WTC11 (cell line): ENCODE results near the gene RDH11. TPM values are rescaled to one million over a fixed set of nuclear protein-coding genes. Genes with fewer than 3 reads are reported as not detected.

Experiments used
- ATAC-seq: fragments of 200-7000 bp; cut with Tn5 transposase; 2 replicates; pipeline ENCODE4 v1.10.0; 2021; ENCODE audit warnings: mild to moderate bottlenecking, moderate library complexity
- CTCF ChIA-PET: fragments of 300-600 bp; sonication (Branson Sonifier 250); formaldehyde crosslinking; loops from one replicate; lab custom pipeline; 2021; ENCODE audit warnings: antibody characterized with exemption; lab: Charles Lee
- POLR2A ChIA-PET: fragments of 350-600 bp; sonication (Branson Sonifier 250); formaldehyde crosslinking; loops from one replicate; lab custom pipeline; 2021; ENCODE audit warnings: antibody characterized with exemption; lab: Charles Lee
- DNase-seq: peaks from one replicate; pipeline ENCODE4 v3.0.0; 2021; ENCODE audit warnings: low spot score
- H3K27ac Mint-ChIP-seq: 2 replicates; pipeline ENCODE4 v1.8.0; 2021; ENCODE audit warnings: mixed read lengths
- H3K27me3 Mint-ChIP-seq: 2 replicates; pipeline ENCODE4 v1.8.0; 2021; ENCODE audit warnings: low read depth, mild to moderate bottlenecking, moderate library complexity, mixed read lengths
- H3K36me3 Mint-ChIP-seq: 2 replicates; pipeline ENCODE4 v1.8.0; 2021; ENCODE audit warnings: mixed read lengths
- H3K4me1 Mint-ChIP-seq: 2 replicates; pipeline ENCODE4 v1.8.0; 2022; ENCODE audit warnings: mixed read lengths
- H3K4me3 Mint-ChIP-seq: 2 replicates; pipeline ENCODE4 v1.8.0; 2021; ENCODE audit warnings: mild to moderate bottlenecking, moderate library complexity, mixed read lengths
- H3K9me3 Mint-ChIP-seq: 2 replicates; pipeline ENCODE4 v1.8.0; 2021; ENCODE audit warnings: mixed read lengths
- CDX4 ChIP-seq: fragments of 250-450 bp; sonication (Bioruptor Pico); IDR thresholded peaks from 2 replicates; pipeline ENCODE4 v1.9.0; 2021; ENCODE audit warnings: moderate library complexity, mild to moderate bottlenecking, inconsistent platforms, borderline replicate concordance
- CREB1 ChIP-seq: sonication (generic); formaldehyde crosslinking; IDR thresholded peaks from 2 replicates; pipeline ENCODE4 v1.8.0; 2023; ENCODE audit warnings: mild to moderate bottlenecking, missing genetic modification reagents
- CTCF ChIP-seq: fragments of 200-600 bp; IDR thresholded peaks from 2 replicates; pipeline ENCODE4 v1.8.0; 2022; ENCODE audit warnings: antibody characterized with exemption
- E2F1 ChIP-seq: sonication (generic); formaldehyde crosslinking; IDR thresholded peaks from 2 replicates; pipeline ENCODE4 v1.8.0; 2022; ENCODE audit warnings: mild to moderate bottlenecking, missing genetic modification reagents
- IRF1 ChIP-seq: sonication (generic); formaldehyde crosslinking; IDR thresholded peaks from 2 replicates; pipeline ENCODE4 v1.8.0; 2023; ENCODE audit warnings: missing genetic modification reagents
- MAX ChIP-seq: sonication (generic); formaldehyde crosslinking; IDR thresholded peaks from 2 replicates; pipeline ENCODE4 v1.8.0; 2022; ENCODE audit warnings: mild to moderate bottlenecking, missing genetic modification reagents
- NR1H2 ChIP-seq: sonication (generic); formaldehyde crosslinking; IDR thresholded peaks from 2 replicates; pipeline ENCODE4 v1.9.0; 2021; ENCODE audit warnings: mild to moderate bottlenecking, moderate library complexity, missing genetic modification reagents
- OVOL2 ChIP-seq: fragments of 250-450 bp; sonication (Bioruptor Pico); IDR thresholded peaks from 2 replicates; pipeline ENCODE4 v1.9.0; 2021; ENCODE audit warnings: mild to moderate bottlenecking, borderline replicate concordance
- SMAD4 ChIP-seq: sonication (generic); formaldehyde crosslinking; IDR thresholded peaks from 2 replicates; pipeline ENCODE4 v1.8.0; 2022; ENCODE audit warnings: mild to moderate bottlenecking, missing genetic modification reagents
- TP53 ChIP-seq: sonication (generic); formaldehyde crosslinking; IDR thresholded peaks from 2 replicates; pipeline ENCODE4 v1.8.1; 2023; ENCODE audit warnings: mild to moderate bottlenecking, missing genetic modification reagents
- USF1 ChIP-seq: sonication (generic); formaldehyde crosslinking; IDR thresholded peaks from 2 replicates; pipeline ENCODE4 v1.8.0; 2022; ENCODE audit warnings: mild to moderate bottlenecking, missing genetic modification reagents
- ZBTB43 ChIP-seq: sonication (generic); formaldehyde crosslinking; IDR thresholded peaks from 2 replicates; pipeline ENCODE4 v1.8.1; 2023; ENCODE audit warnings: mild to moderate bottlenecking, missing genetic modification reagents
- ZNF232 ChIP-seq: sonication (generic); formaldehyde crosslinking; IDR thresholded peaks from 2 replicates; pipeline ENCODE4 v1.8.0; 2022; ENCODE audit warnings: mild to moderate bottlenecking, missing genetic modification reagents
- ZNF416 ChIP-seq: fragments of 250-450 bp; sonication (Bioruptor Pico); IDR thresholded peaks from 2 replicates; pipeline ENCODE4 v1.9.0; 2021; ENCODE audit warnings: mild to moderate bottlenecking, inconsistent platforms
- ZNF425 ChIP-seq: fragments of 250-450 bp; sonication (Bioruptor Pico); conservative IDR thresholded peaks from 2 replicates; pipeline ENCODE4 v1.9.0; 2021; ENCODE audit warnings: mild to moderate bottlenecking
- total RNA-seq: library from RNA; stranded (reverse); gene quantifications from 3 replicates; pipeline ENCODE4 v1.2.3, GENCODE V29; 2021

The RDH11 gene
- total RNA-seq, 1 experiment from 2014 or later = 103 TPM

GRCh38 chr14:67645414-67645813 lies 50.1 kb downstream of the RDH11 start (continued):
- TF ChIP-seq SMAD4 (CRISPR knock-in tag) (no peak), OVOL2 (CRISPR knock-in tag) (no peak)

- DNase-seq (no peak), ATAC-seq (no peak)
- POLR2A ChIA-PET = interaction anchor here (0.6 to 0.7 kb wide), 2 partner anchors 14 to 210 kb away, joined by 3 to 5 read pairs; no protein-coding TSS in a partner anchor
- Mint-ChIP-seq H3K27me3 (no peaks in the 10 kb centered on the region), H3K4me3 (no peak overlapping the region), H3K27ac (no peak overlapping the region)
- no peak for TF ChIP-seq USF1 (CRISPR knock-in tag)
- TF ChIP-seq MAX (CRISPR knock-in tag) = no peak
- TF ChIP-seq CREB1 = no peak
- TF ChIP-seq TP53 (CRISPR knock-in tag) = no peak
- TF ChIP-seq CDX4 (CRISPR knock-in tag) = no peak
- no peak for TF ChIP-seq ZBTB43 (CRISPR knock-in tag)
- no peak for TF ChIP-seq E2F1 (CRISPR knock-in tag)
- TF ChIP-seq IRF1 (CRISPR knock-in tag) = no peak
- TF ChIP-seq CTCF = no peak
- TF ChIP-seq ZNF416 = no peak
- no peak for TF ChIP-seq OVOL2 (CRISPR knock-in tag)
- no peak for TF ChIP-seq NR1H2 (CRISPR knock-in tag)
- no peak for TF ChIP-seq ZNF232 (CRISPR knock-in tag)
- TF ChIP-seq ZNF425 (CRISPR knock-in tag) = no peak
- TF ChIP-seq, all 79 proteins: peak for 0
- CTCF ChIA-PET = interaction anchor here (0.9 to 2.2 kb wide), 4 partner anchors 25 to 224 kb away, joined by 3 to 7 read pairs (median 4); partner anchors contain the start of genes ARG2 and PIGH
- Mint-ChIP-seq H3K9me3 (no peaks in the 10 kb centered on the region), H3K36me3 (peaks cover 21% of the 10 kb centered on the region), H3K4me1 (no peaks in the 10 kb centered on the region)
These were observed 51.1 kb downstream of the RDH11 start for GRCh38 chr14:67644428-67644827.
